HG02973 (cell line): ENCODE results near the gene ALDH7A1.
A peak's percentile ranks its signal among the peaks of the same experiment; 100 is the strongest.

Experiments
- ATAC-seq: cut with Tn5 transposase; IDR thresholded peaks from one replicate; pipeline ENCODE4 v1.9.1; 2021; ENCODE audit warnings: moderate library complexity; ENCODE audit not compliant: unreplicated experiment

Gene ALDH7A1

GRCh38 chr5:126511961-126512360 is 83.1 kb downstream of the ALDH7A1 start:
- ATAC-seq = no peak

- no peak for ATAC-seq
These were observed 85.7 kb downstream of the ALDH7A1 start for GRCh38 chr5:126509339-126509738.

- ATAC-seq = no peak
These were observed 86.1 kb downstream of the ALDH7A1 start for GRCh38 chr5:126508962-126509279.

- no peak for ATAC-seq
These were observed 86.6 kb downstream of the ALDH7A1 start for GRCh38 chr5:126508251-126508961.

GRCh38 chr5:126506079-126506478 is 88.9 kb downstream of the ALDH7A1 start:
- no peak for ATAC-seq

GRCh38 chr5:126503602-126504104 is 91.4 kb downstream of the ALDH7A1 start:
- ATAC-seq = no peak

GRCh38 chr5:126501448-126501847 is 93.6 kb downstream of the ALDH7A1 start:
- ATAC-seq = no peak

GRCh38 chr5:126499853-126500342 is 95.1 kb downstream of the ALDH7A1 start:
- peak; percentile 64 for ATAC-seq

- no peak for ATAC-seq
These were observed 95.7 kb downstream of the ALDH7A1 start for GRCh38 chr5:126499278-126499677.

GRCh38 chr5:126497506-126497905 is 97.5 kb downstream of the ALDH7A1 start:
- ATAC-seq = no peak

GRCh38 chr5:126494393-126494792 is 100.6 kb downstream of the ALDH7A1 start:
- ATAC-seq = no peak

GRCh38 chr5:126492939-126493338 is 102.1 kb downstream of the ALDH7A1 start:
- no peak for ATAC-seq

- ATAC-seq = no peak
These were observed 104.7 kb downstream of the ALDH7A1 start for GRCh38 chr5:126490167-126490940.

- no peak for ATAC-seq
These were observed 106.5 kb downstream of the ALDH7A1 start for GRCh38 chr5:126488443-126489065.

GRCh38 chr5:126487596-126487995 is 107.4 kb downstream of the ALDH7A1 start:
- no peak for ATAC-seq

GRCh38 chr5:126486332-126486731 is 108.7 kb downstream of the ALDH7A1 start:
- no peak for ATAC-seq

- ATAC-seq = no peak
These were observed 110.8 kb downstream of the ALDH7A1 start for GRCh38 chr5:126484253-126484652.

- ATAC-seq = no peak
These were observed 111.9 kb downstream of the ALDH7A1 start for GRCh38 chr5:126483156-126483555.

GRCh38 chr5:126482591-126482990 is 112.4 kb downstream of the ALDH7A1 start:
- ATAC-seq = no peak

GRCh38 chr5:126481243-126481642 is 113.8 kb downstream of the ALDH7A1 start:
- ATAC-seq = no peak
